ENCODE data around the gene TTC3. TPM values are rescaled to one million over a fixed set of nuclear protein-coding genes. Genes with fewer than 3 reads are reported as not detected.

The TTC3 gene
- total RNA-seq, 2 experiments from 2014 or later, result 63.1 to 65.6 TPM

- no peak for DNase-seq
- no peaks in the 10 kb centered on the region for H3K27me3 Mint-ChIP-seq
- H3K36me3 Mint-ChIP-seq, result peaks cover 13% of the 10 kb centered on the region
- H3K27ac Mint-ChIP-seq, result no peak overlapping the region
- CTCF ChIA-PET, result no interaction called here
- intact Hi-C loops (cut with micrococcal nuclease), result no loop called here
- no peaks in the 10 kb centered on the region for H3K9me3 Mint-ChIP-seq
- H3K4me3 Mint-ChIP-seq, result no peak overlapping the region
- H3K4me1 Mint-ChIP-seq (ENCODE audit: low read depth), result peaks cover 6% of the 10 kb centered on the region
- POLR2A ChIA-PET, result no interaction called here
Observed at GRCh38 chr21:37065561-37066177, 7.4 kb upstream of the TTC3 start.

GRCh38 chr21:37071561-37072273 lies 1.3 kb upstream of the TTC3 start:
- Mint-ChIP-seq H3K4me1 (ENCODE audit: low read depth) (peaks cover 37% of the 10 kb centered on the region), H3K36me3 (peaks cover 18% of the 10 kb centered on the region), H3K27ac (peak overlapping the region; percentile 78), H3K27me3 (no peaks in the 10 kb centered on the region), H3K9me3 (no peaks in the 10 kb centered on the region), H3K4me3 (peak overlapping the region; percentile 75)
- intact Hi-C loops (cut with micrococcal nuclease), result loop anchor here (2.0 to 5.0 kb wide), 4 partner anchors 83 to 491 kb away; partner anchors contain the start of gene HLCS
- peak; percentile 22 for DNase-seq
- ChIA-PET POLR2A (interaction anchor here (1.0 to 1.8 kb wide), 3 partner anchors 81 to 492 kb away, joined by 3 to 8 read pairs (median 7); partner anchors contain the start of gene HLCS), CTCF (interaction anchor here (0.7 to 1.5 kb wide), 3 partner anchors 62 to 492 kb away, joined by 3 to 4 read pairs (median 4); no protein-coding TSS in a partner anchor)

- H3K27me3 Mint-ChIP-seq, result no peaks in the 10 kb centered on the region
- H3K36me3 Mint-ChIP-seq, result peaks cover 18% of the 10 kb centered on the region
- H3K4me3 Mint-ChIP-seq, result peak overlapping the region; percentile 75
- peaks cover 45% of the 10 kb centered on the region for H3K4me1 Mint-ChIP-seq (ENCODE audit: low read depth)
- DNase-seq, result peak; percentile 83
- ChIA-PET CTCF (interaction anchor here (0.7 to 1.5 kb wide), 2 partner anchors 63 to 83 kb away, joined by 3 to 4 read pairs; no protein-coding TSS in a partner anchor), POLR2A (interaction anchor here (1.0 to 1.8 kb wide), 3 partner anchors 82 to 491 kb away, joined by 3 to 8 read pairs (median 7); partner anchors contain the start of gene HLCS)
- H3K9me3 Mint-ChIP-seq, result no peaks in the 10 kb centered on the region
- peak overlapping the region; percentile 78 for H3K27ac Mint-ChIP-seq
- intact Hi-C loops (cut with micrococcal nuclease), result loop anchor here (2.0 to 5.0 kb wide), 4 partner anchors 84 to 490 kb away; partner anchors contain the start of gene HLCS
Observed at GRCh38 chr21:37072274-37072987, 623 bp upstream of the TTC3 start.

GRCh38 chr21:37073417-37074196 lies 553 bp downstream of the TTC3 start:
- peaks cover 52% of the 10 kb centered on the region for H3K4me1 Mint-ChIP-seq (ENCODE audit: low read depth)
- intact Hi-C loops (cut with micrococcal nuclease), result loop anchor here (1.0 to 5.0 kb wide), 6 partner anchors 85 to 489 kb away; partner anchors contain the start of genes DYRK1A, HLCS and VPS26C
- no peaks in the 10 kb centered on the region for H3K27me3 Mint-ChIP-seq
- H3K36me3 Mint-ChIP-seq, result peaks cover 15% of the 10 kb centered on the region
- peak overlapping the region; percentile 99 for H3K4me3 Mint-ChIP-seq
- no peaks in the 10 kb centered on the region for H3K9me3 Mint-ChIP-seq
- DNase-seq, result peak; percentile 64
- CTCF ChIA-PET, result interaction anchor here (1.2 kb wide), 1 partner anchor 63 kb away, joined by 3 read pairs; no protein-coding TSS in a partner anchor
- peak overlapping the region; percentile 89 for H3K27ac Mint-ChIP-seq
- POLR2A ChIA-PET, result no interaction called here

- ChIA-PET POLR2A (interaction anchor here (1.1 kb wide), 1 partner anchor 108 kb away, joined by 3 read pairs; the partner anchor contains the start of gene HLCS), CTCF (interaction anchor here (1.2 kb wide), 1 partner anchor 64 kb away, joined by 3 read pairs; no protein-coding TSS in a partner anchor)
- H3K4me3 Mint-ChIP-seq, result peak overlapping the region; percentile 99
Observed at GRCh38 chr21:37074197-37074510, 1.1 kb downstream of the TTC3 start.

GRCh38 chr21:37074546-37074945 lies 1.5 kb downstream of the TTC3 start:
- intact Hi-C loops (cut with micrococcal nuclease), result loop anchor here (5.0 kb wide), 1 partner anchor 488 kb away; no protein-coding TSS in a partner anchor
- ChIA-PET POLR2A (interaction anchor here (1.1 kb wide), 1 partner anchor 108 kb away, joined by 3 read pairs; the partner anchor contains the start of gene HLCS), CTCF (interaction anchor here (1.2 kb wide), 1 partner anchor 64 kb away, joined by 3 read pairs; no protein-coding TSS in a partner anchor)
- Mint-ChIP-seq H3K9me3 (peaks cover 2% of the 10 kb centered on the region), H3K4me3 (peak overlapping the region; percentile 99), H3K27ac (no peak overlapping the region), H3K4me1 (ENCODE audit: low read depth) (peaks cover 55% of the 10 kb centered on the region), H3K27me3 (no peaks in the 10 kb centered on the region), H3K36me3 (peaks cover 12% of the 10 kb centered on the region)
- DNase-seq, result no peak

More at GRCh38 chr21:37074197-37074510, 1.1 kb downstream of the TTC3 start:
- peaks cover 53% of the 10 kb centered on the region for H3K4me1 Mint-ChIP-seq (ENCODE audit: low read depth)
- H3K36me3 Mint-ChIP-seq, result peaks cover 13% of the 10 kb centered on the region
- H3K27me3 Mint-ChIP-seq, result no peaks in the 10 kb centered on the region
- intact Hi-C loops (cut with micrococcal nuclease), result loop anchor here (5.0 kb wide), 1 partner anchor 488 kb away; no protein-coding TSS in a partner anchor
- peak overlapping the region; percentile 89 for H3K27ac Mint-ChIP-seq
- DNase-seq, result no peak
- peaks cover 1% of the 10 kb centered on the region for H3K9me3 Mint-ChIP-seq

- Mint-ChIP-seq H3K4me3 (no peak overlapping the region), H3K4me1 (ENCODE audit: low read depth) (peaks cover 52% of the 10 kb centered on the region), H3K27ac (no peak overlapping the region), H3K27me3 (no peaks in the 10 kb centered on the region), H3K36me3 (peaks cover 10% of the 10 kb centered on the region), H3K9me3 (peaks cover 2% of the 10 kb centered on the region)
- POLR2A ChIA-PET, result interaction anchor here (0.6 to 1.1 kb wide), 2 partner anchors 80 to 109 kb away, joined by 3 to 4 read pairs; partner anchors contain the start of gene HLCS
- DNase-seq, result no peak
- intact Hi-C loops (cut with micrococcal nuclease), result no loop called here
- CTCF ChIA-PET, result interaction anchor here (1.2 kb wide), 1 partner anchor 65 kb away, joined by 3 read pairs; no protein-coding TSS in a partner anchor
Observed at GRCh38 chr21:37075214-37075770, 2.2 kb downstream of the TTC3 start.

GRCh38 chr21:37076087-37076850 lies 3.2 kb downstream of the TTC3 start:
- intact Hi-C loops (cut with micrococcal nuclease), result no loop called here

GRCh38 chr21:37077403-37077802 lies 4.3 kb downstream of the TTC3 start:
- POLR2A ChIA-PET, result no interaction called here
- Mint-ChIP-seq H3K36me3 (peaks cover 4% of the 10 kb centered on the region), H3K27ac (no peak overlapping the region), H3K4me3 (no peak overlapping the region), H3K4me1 (ENCODE audit: low read depth) (peaks cover 43% of the 10 kb centered on the region), H3K27me3 (no peaks in the 10 kb centered on the region), H3K9me3 (peaks cover 2% of the 10 kb centered on the region)
- DNase-seq, result no peak
- CTCF ChIA-PET, result no interaction called here
- intact Hi-C loops (cut with micrococcal nuclease), result no loop called here

More at GRCh38 chr21:37076087-37076850, 3.2 kb downstream of the TTC3 start:
- CTCF ChIA-PET, result no interaction called here
- no peaks in the 10 kb centered on the region for H3K27me3 Mint-ChIP-seq
- no peak overlapping the region for H3K27ac Mint-ChIP-seq
- DNase-seq, result no peak
- no peak overlapping the region for H3K4me3 Mint-ChIP-seq
- peaks cover 2% of the 10 kb centered on the region for H3K9me3 Mint-ChIP-seq
- POLR2A ChIA-PET, result no interaction called here
- peaks cover 47% of the 10 kb centered on the region for H3K4me1 Mint-ChIP-seq (ENCODE audit: low read depth)
- peaks cover 6% of the 10 kb centered on the region for H3K36me3 Mint-ChIP-seq

GRCh38 chr21:37079211-37079824 lies 6.3 kb downstream of the TTC3 start:
- H3K4me1 Mint-ChIP-seq (ENCODE audit: low read depth), result peaks cover 52% of the 10 kb centered on the region
- POLR2A ChIA-PET, result no interaction called here
- no peak for DNase-seq

More at GRCh38 chr21:37079211-37079824, 6.3 kb downstream of the TTC3 start:
- intact Hi-C loops (cut with micrococcal nuclease), result no loop called here
- Mint-ChIP-seq H3K36me3 (no peaks in the 10 kb centered on the region), H3K4me3 (no peak overlapping the region), H3K27ac (no peak overlapping the region), H3K9me3 (peaks cover 2% of the 10 kb centered on the region), H3K27me3 (no peaks in the 10 kb centered on the region)
- CTCF ChIA-PET, result no interaction called here
